Neural cell (in vitro differentiated cells): ENCODE data around the gene PVALEF.

Experiments used
- CTCF ChIP-seq: fragments of 450-650 bp; IDR thresholded peaks from 2 replicates; pipeline ENCODE4 v1.5.1; 2014; ENCODE audit warnings: antibody characterized with exemption, mild to moderate bottlenecking, moderate library complexity; ENCODE audit not compliant: poor library complexity, severe bottlenecking
- POLR2AphosphoS5 ChIP-seq: IDR thresholded peaks from 2 replicates; pipeline ENCODE4 v1.6.1; 2012
- RAD21 ChIP-seq: fragments of 450-650 bp; conservative IDR thresholded peaks from 2 replicates; pipeline ENCODE4 v1.6.1; 2014; ENCODE audit warnings: antibody characterized with exemption, mild to moderate bottlenecking, moderate library complexity
- REST ChIP-seq: IDR thresholded peaks from 2 replicates; pipeline ENCODE4 v1.6.1; 2012; ENCODE audit warnings: borderline replicate concordance

GRCh38 chr17:81206657-81207056 lies 41.4 kb downstream of the PVALEF start:
- no peak for TF ChIP-seq CTCF
- no peak for TF ChIP-seq REST
- no peak for TF ChIP-seq RAD21
- TF ChIP-seq POLR2AphosphoS5 = no peak
